Measurements from ENCODE around the gene DLG5. TPM values are rescaled to one million over a fixed set of nuclear protein-coding genes. Genes with fewer than 3 reads are reported as not detected.

DLG5 gene
- total RNA-seq, 4 donors from 2014 or later: 52.0 to 127 (median 56.3) TPM

- WGBS, 2 donors (ENCODE audit: low coverage in 1 of 2): 28 to 57% methylated on average over 2 to 4 of the region's 12 CpGs
- H3K4me1 ChIP-seq: peaks cover 0 to 57% (median 19%) of the 10 kb centered on the region in 3 donors
Measured at GRCh38 chr10:77849039-77849664, 77.4 kb downstream of the DLG5 start.

GRCh38 chr10:77846718-77847311, 79.7 kb downstream of the DLG5 start:
- ATAC-seq: peak; percentile 72
- Histone ChIP-seq H3K4me3 (peak overlapping the region in 1 of 2 donors; percentile 16), H3K27ac (peak overlapping the region; percentile 61 to 88 (median 82)), H3K27me3 (no peaks in the 10 kb centered on the region), H3K4me1 (peaks cover 0 to 63% (median 19%) of the 10 kb centered on the region in 3 donors), H3K9me3 (no peaks in the 10 kb centered on the region), H3K36me3 (peaks cover 0 to 52% of the 10 kb centered on the region in 2 donors)
- 2 to 16% methylated on average over 7 to 10 of the region's 21 CpGs for WGBS, 2 donors (ENCODE audit: low coverage in 1 of 2)
- TF ChIP-seq CTCF (IDR thresholded peaks at IDR 0.05): peak in 3 of 4 experiments; percentile 96 to 98 (median 96)
- peak; percentile 64 for TF ChIP-seq POLR2AphosphoS5 (IDR thresholded peaks at IDR 0.05)
- TF ChIP-seq EP300 (IDR thresholded peaks at IDR 0.05): no peak

More at GRCh38 chr10:77849039-77849664, 77.4 kb downstream of the DLG5 start:
- peak overlapping the region in 2 of 4 donors; percentile 82 to 88 for H3K27ac ChIP-seq
- no peaks in the 10 kb centered on the region for H3K27me3 ChIP-seq
- TF ChIP-seq EP300 (IDR thresholded peaks at IDR 0.05): no peak
- no peak for TF ChIP-seq POLR2AphosphoS5 (IDR thresholded peaks at IDR 0.05)
- TF ChIP-seq POLR2A (IDR thresholded peaks at IDR 0.05): no peak
- TF ChIP-seq CTCF (IDR thresholded peaks at IDR 0.05): no peak
- peaks cover 0 to 52% of the 10 kb centered on the region in 2 donors for H3K36me3 ChIP-seq
- no peaks in the 10 kb centered on the region for H3K9me3 ChIP-seq
- no peak overlapping the region for H3K4me3 ChIP-seq
- no peak for ATAC-seq

- Histone ChIP-seq H3K9me3 (no peaks in the 10 kb centered on the region), H3K27ac (peak overlapping the region in 3 of 4 donors; percentile 71 to 88 (median 82)), H3K4me3 (no peak overlapping the region), H3K27me3 (no peaks in the 10 kb centered on the region), H3K4me1 (peaks cover 0 to 63% (median 19%) of the 10 kb centered on the region in 3 donors), H3K36me3 (peaks cover 0 to 52% of the 10 kb centered on the region in 2 donors)
- no peak for TF ChIP-seq EP300 (IDR thresholded peaks at IDR 0.05)
- no peak for ATAC-seq
Measured at GRCh38 chr10:77845451-77845850, 81.1 kb downstream of the DLG5 start.

GRCh38 chr10:77844713-77845445, 81.7 kb downstream of the DLG5 start:
- H3K9me3 ChIP-seq: no peaks in the 10 kb centered on the region
- TF ChIP-seq CTCF (IDR thresholded peaks at IDR 0.05) (no peak), POLR2AphosphoS5 (IDR thresholded peaks at IDR 0.05) (peak; percentile 57)
- ATAC-seq: peak; percentile 41
- H3K36me3 ChIP-seq: peaks cover 0 to 57% of the 10 kb centered on the region in 2 donors
- WGBS, 2 donors (ENCODE audit: low coverage in 1 of 2): 59 to 78% methylated on average over 6 to 7 of the region's 9 CpGs
- H3K4me1 ChIP-seq: peaks cover 0 to 61% (median 19%) of the 10 kb centered on the region in 3 donors
- peak overlapping the region; percentile 9 to 88 (median 76) for H3K27ac ChIP-seq
- no peak overlapping the region for H3K4me3 ChIP-seq
- no peaks in the 10 kb centered on the region for H3K27me3 ChIP-seq

GRCh38 chr10:77844177-77844576, 82.4 kb downstream of the DLG5 start:
- Histone ChIP-seq H3K36me3 (peaks cover 0 to 60% of the 10 kb centered on the region in 2 donors), H3K27me3 (no peaks in the 10 kb centered on the region), H3K27ac (peak overlapping the region; percentile 9 to 88 (median 76)), H3K9me3 (no peaks in the 10 kb centered on the region), H3K4me3 (no peak overlapping the region), H3K4me1 (peaks cover 0 to 54% (median 19%) of the 10 kb centered on the region in 3 donors)
- TF ChIP-seq CTCF (IDR thresholded peaks at IDR 0.05) (no peak), POLR2AphosphoS5 (IDR thresholded peaks at IDR 0.05) (no peak)
- WGBS, 2 donors (ENCODE audit: low coverage in 1 of 2): 50 to 59% methylated on average over 1 to 5 of the region's 7 CpGs
- no peak for ATAC-seq

All from gastroesophageal sphincter (tissue), 4 donors.